Measurements from ENCODE around the gene PMPCA.

- TF ChIP-seq CTCF (IDR thresholded peaks at IDR 0.05) (no peak), POLR2A (IDR thresholded peaks at IDR 0.05) (no peak), EP300 (IDR thresholded peaks at IDR 0.05) (no peak), POLR2AphosphoS5 (IDR thresholded peaks at IDR 0.05) (no peak)
Measured at GRCh38 chr9:136412962-136413361, 2.5 kb downstream of the PMPCA start.
